Measurements from ENCODE around the gene NAXE. TPM values are rescaled to one million over a fixed set of nuclear protein-coding genes. Genes with fewer than 3 reads are reported as not detected.

The NAXE gene
- total RNA-seq, 1 donor from 2014 or later = 99.1 TPM

- H3K4me3 Mint-ChIP-seq = no peak overlapping the region
- H3K27me3 Mint-ChIP-seq (ENCODE audit: low read depth) = peaks cover 60% of the 10 kb centered on the region
- TF ChIP-seq, protein P1, sequence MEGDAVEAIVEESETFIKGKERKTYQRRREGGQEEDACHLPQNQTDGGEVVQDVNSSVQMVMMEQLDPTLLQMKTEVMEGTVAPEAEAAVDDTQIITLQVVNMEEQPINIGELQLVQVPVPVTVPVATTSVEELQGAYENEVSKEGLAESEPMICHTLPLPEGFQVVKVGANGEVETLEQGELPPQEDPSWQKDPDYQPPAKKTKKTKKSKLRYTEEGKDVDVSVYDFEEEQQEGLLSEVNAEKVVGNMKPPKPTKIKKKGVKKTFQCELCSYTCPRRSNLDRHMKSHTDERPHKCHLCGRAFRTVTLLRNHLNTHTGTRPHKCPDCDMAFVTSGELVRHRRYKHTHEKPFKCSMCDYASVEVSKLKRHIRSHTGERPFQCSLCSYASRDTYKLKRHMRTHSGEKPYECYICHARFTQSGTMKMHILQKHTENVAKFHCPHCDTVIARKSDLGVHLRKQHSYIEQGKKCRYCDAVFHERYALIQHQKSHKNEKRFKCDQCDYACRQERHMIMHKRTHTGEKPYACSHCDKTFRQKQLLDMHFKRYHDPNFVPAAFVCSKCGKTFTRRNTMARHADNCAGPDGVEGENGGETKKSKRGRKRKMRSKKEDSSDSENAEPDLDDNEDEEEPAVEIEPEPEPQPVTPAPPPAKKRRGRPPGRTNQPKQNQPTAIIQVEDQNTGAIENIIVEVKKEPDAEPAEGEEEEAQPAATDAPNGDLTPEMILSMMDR (IDR thresholded peaks at IDR 0.05; ENCODE audit: unreplicated experiment) = no peak
- H3K27ac Mint-ChIP-seq = no peak overlapping the region
- H3K9me3 Mint-ChIP-seq = no peaks in the 10 kb centered on the region
- DNase-seq (ENCODE audit: low spot score in 2 of 2, unreplicated experiment in 2 of 2) = no peak
- H3K36me3 Mint-ChIP-seq = no peaks in the 10 kb centered on the region
- H3K4me1 Mint-ChIP-seq = peaks cover 23% of the 10 kb centered on the region
These were observed 28.0 kb downstream of the NAXE start for GRCh38 chr1:156619582-156619955.

- TF ChIP-seq, protein P1 (IDR thresholded peaks at IDR 0.05; ENCODE audit: unreplicated experiment) = no peak
- no peaks in the 10 kb centered on the region for H3K36me3 Mint-ChIP-seq
- H3K4me3 Mint-ChIP-seq = no peak overlapping the region
- no peaks in the 10 kb centered on the region for H3K9me3 Mint-ChIP-seq
- peaks cover 85% of the 10 kb centered on the region for H3K27me3 Mint-ChIP-seq (ENCODE audit: low read depth)
- no peak overlapping the region for H3K27ac Mint-ChIP-seq
- H3K4me1 Mint-ChIP-seq = peaks cover 8% of the 10 kb centered on the region
- no peak for DNase-seq (ENCODE audit: low spot score in 2 of 2, unreplicated experiment in 2 of 2)
These were observed 31.2 kb downstream of the NAXE start for GRCh38 chr1:156622581-156623297.

DNA sequence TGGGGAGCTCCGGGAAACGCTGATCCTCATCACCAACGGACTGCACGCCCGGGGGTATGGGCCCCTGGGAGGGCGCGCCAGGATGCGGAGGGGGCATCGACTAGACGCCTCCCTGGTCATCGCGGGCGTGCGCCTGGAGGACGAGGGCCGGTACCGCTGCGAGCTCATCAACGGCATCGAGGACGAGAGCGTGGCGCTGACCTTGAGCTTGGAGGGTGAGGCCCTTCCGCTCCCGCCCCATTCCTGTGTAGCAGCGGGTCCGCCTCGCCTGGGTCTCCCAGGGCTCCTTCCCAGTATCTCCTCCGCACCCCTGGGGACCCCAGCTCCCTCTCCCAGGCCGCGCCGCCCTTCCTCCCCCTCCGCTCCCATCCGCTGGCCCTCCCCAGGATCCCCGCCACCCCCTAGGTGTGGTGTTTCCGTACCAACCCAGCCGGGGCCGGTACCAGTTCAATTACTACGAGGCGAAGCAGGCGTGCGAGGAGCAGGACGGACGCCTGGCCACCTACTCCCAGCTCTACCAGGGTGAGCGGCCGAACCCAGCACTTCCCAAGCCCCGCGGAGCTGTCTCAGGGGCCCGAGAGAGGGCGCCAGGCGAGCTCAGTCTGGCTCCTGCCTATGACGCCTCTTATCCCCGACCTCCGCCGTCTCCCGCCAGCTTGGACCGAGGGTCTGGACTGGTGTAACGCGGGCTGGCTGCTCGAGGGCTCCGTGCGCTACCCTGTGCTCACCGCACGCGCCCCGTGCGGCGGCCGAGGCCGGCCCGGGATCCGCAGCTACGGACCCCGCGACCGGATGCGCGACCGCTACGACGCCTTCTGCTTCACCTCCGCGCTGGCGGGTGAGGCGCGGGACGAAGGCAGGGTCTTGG lies 32.6 kb downstream of the NAXE start:
- DNase-seq (ENCODE audit: low spot score in 2 of 2, unreplicated experiment in 2 of 2) = peak in 1 of 2 experiments; percentile 65
- Mint-ChIP-seq H3K27ac (no peak overlapping the region), H3K36me3 (no peaks in the 10 kb centered on the region), H3K4me3 (peak overlapping the region; percentile 55), H3K9me3 (no peaks in the 10 kb centered on the region), H3K27me3 (ENCODE audit: low read depth) (peaks cover 89% of the 10 kb centered on the region), H3K4me1 (peaks cover 8% of the 10 kb centered on the region)
- TF ChIP-seq, protein P1 (IDR thresholded peaks at IDR 0.05; ENCODE audit: unreplicated experiment) = no peak

DNA sequence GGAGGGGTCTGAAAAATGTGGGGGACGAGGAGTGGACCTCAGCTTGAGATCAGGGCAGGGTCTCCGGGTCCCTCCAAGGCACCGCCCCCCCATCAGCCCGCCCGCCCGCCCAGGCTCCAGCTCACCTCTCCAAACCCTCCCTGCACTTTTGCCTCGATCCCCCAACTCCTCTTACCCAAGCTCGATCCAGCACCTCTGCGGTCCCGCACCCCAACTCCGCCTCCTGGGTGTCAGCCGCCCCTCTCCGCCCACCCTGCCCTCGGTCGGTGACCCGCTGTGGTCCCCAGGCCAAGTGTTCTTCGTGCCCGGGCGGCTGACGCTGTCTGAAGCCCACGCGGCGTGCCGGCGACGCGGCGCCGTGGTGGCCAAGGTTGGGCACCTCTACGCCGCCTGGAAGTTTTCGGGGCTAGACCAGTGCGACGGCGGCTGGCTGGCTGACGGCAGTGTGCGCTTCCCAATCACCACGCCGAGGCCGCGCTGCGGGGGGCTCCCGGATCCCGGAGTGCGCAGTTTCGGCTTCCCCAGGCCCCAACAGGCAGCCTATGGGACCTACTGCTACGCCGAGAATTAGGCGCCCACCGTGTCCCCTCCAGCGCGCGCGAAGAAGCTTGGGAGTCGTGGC lies 33.3 kb downstream of the NAXE start:
- peak overlapping the region; percentile 20 for H3K4me3 Mint-ChIP-seq
- H3K9me3 Mint-ChIP-seq = no peaks in the 10 kb centered on the region
- TF ChIP-seq, protein P1 (IDR thresholded peaks at IDR 0.05; ENCODE audit: unreplicated experiment) = no peak
- peaks cover 8% of the 10 kb centered on the region for H3K4me1 Mint-ChIP-seq
- peaks cover 89% of the 10 kb centered on the region for H3K27me3 Mint-ChIP-seq (ENCODE audit: low read depth)
- DNase-seq (ENCODE audit: low spot score in 2 of 2, unreplicated experiment in 2 of 2) = no peak
- no peak overlapping the region for H3K27ac Mint-ChIP-seq
- H3K36me3 Mint-ChIP-seq = no peaks in the 10 kb centered on the region

- peak in 1 of 2 experiments; percentile 70 for DNase-seq (ENCODE audit: low spot score in 2 of 2, unreplicated experiment in 2 of 2)
- Mint-ChIP-seq H3K4me1 (peaks cover 8% of the 10 kb centered on the region), H3K27me3 (ENCODE audit: low read depth) (peaks cover 87% of the 10 kb centered on the region), H3K9me3 (no peaks in the 10 kb centered on the region), H3K27ac (no peak overlapping the region), H3K4me3 (peak overlapping the region; percentile 59), H3K36me3 (no peaks in the 10 kb centered on the region)
- TF ChIP-seq, protein P1 (IDR thresholded peaks at IDR 0.05; ENCODE audit: unreplicated experiment) = peak; percentile 79
These were observed 34.0 kb downstream of the NAXE start for GRCh38 chr1:156625436-156626078.
